ENCODE data around the gene SHISAL1.

The SHISAL1 gene

DNA sequence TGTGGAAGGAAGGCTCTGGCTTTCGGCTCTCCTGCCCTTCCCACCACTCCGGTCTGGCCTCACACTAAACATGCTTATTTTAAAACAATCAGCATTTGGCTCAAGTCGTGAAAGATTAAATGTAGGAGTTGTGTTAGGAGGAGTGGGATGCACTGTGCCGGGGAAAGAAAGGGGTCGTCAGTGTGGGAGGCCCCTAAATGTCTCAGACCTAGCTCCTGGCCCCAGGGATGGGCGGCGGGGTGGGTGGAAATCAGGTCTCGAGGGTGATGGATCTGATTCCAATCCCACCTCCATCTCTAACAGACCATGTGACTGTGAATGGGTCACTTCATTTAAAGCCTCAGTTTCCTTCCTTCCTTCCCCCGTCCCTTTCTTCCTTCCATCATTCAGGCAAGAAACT is 6.9 kb upstream of the SHISAL1 start:
- no peak overlapping the region for H3K4me3 ChIP-seq (ENCODE audit: low read depth, low read length)
- no peaks in the 10 kb centered on the region for H3K36me3 ChIP-seq (ENCODE audit: control insufficient read depth, insufficient read depth, low read length)
- no peak overlapping the region for H3K27ac ChIP-seq (ENCODE audit: low read depth, low read length)
- no peaks in the 10 kb centered on the region for H3K4me1 ChIP-seq (ENCODE audit: control insufficient read depth, insufficient read depth, low read length)
- no peaks in the 10 kb centered on the region for H3K9me3 ChIP-seq (ENCODE audit: control insufficient read depth, insufficient read depth, low read length)
- no peaks in the 10 kb centered on the region for H3K27me3 ChIP-seq (ENCODE audit: control insufficient read depth, insufficient read depth, low read length)
- no peak overlapping the region for H3K9ac ChIP-seq (ENCODE audit: low read depth, low read length)

DNA sequence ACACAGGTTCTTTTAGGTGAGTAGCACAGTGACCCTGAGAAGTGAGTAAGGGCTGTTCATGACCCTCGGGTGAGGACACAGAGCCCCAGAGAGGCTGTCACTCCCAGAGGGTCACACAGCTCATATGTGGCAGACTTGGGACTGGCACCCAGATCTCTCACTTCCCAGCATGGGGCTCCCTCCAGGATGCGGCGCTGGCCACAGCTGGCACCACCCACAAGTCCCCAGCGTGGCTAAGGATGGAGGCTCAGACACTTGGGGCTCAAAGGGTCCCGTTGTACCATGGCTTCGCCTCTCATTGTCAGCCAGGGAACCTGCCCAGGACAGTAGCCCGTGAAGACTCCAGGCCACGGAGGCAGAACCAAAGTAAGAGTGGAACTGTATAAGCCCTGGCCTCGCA is 6.0 kb upstream of the SHISAL1 start:
- H3K36me3 ChIP-seq (ENCODE audit: control insufficient read depth, insufficient read depth, low read length): no peaks in the 10 kb centered on the region
- no peak overlapping the region for H3K4me3 ChIP-seq (ENCODE audit: low read depth, low read length)
- no peaks in the 10 kb centered on the region for H3K27me3 ChIP-seq (ENCODE audit: control insufficient read depth, insufficient read depth, low read length)
- no peaks in the 10 kb centered on the region for H3K4me1 ChIP-seq (ENCODE audit: control insufficient read depth, insufficient read depth, low read length)
- H3K27ac ChIP-seq (ENCODE audit: low read depth, low read length): no peak overlapping the region
- no peak overlapping the region for H3K9ac ChIP-seq (ENCODE audit: low read depth, low read length)
- no peaks in the 10 kb centered on the region for H3K9me3 ChIP-seq (ENCODE audit: control insufficient read depth, insufficient read depth, low read length)

DNA sequence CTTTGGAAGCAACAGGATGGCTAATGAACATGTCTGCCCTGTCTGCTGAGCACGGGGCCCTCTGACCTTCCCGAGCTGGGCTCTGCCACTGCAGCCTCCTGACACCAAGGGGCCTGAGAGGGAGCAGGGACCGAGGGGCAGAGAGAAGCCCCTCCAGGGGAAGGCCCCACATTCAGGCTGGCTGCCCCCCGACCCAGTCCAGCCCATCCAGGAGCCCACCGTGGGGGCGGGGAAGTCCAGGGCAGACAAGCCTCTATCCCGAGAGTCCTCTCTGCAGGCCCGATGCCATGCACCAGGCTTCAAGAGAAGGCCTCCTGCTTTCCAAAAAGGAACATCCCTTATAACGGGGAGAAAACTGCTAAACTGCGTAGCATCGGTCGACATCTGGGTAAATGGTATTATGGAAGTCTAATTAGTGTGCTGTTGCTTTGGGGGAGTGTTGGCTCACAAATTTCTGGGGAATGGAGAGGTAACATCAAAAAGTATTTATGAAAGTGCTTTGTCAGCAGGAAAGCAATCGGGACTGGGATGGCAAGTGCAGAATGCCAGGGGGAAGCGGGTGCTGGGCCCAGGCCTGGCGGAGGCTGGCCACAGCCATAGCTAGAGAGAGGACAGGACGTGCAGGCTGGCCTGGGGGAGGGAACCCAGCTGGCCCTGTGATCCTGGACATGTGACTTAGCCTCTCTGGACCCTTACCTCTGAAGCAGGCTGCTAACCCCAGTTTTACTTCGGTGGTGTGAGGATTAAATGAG is 5.3 kb upstream of the SHISAL1 start:
- H3K9ac ChIP-seq (ENCODE audit: low read depth, low read length): no peak overlapping the region
- no peaks in the 10 kb centered on the region for H3K9me3 ChIP-seq (ENCODE audit: control insufficient read depth, insufficient read depth, low read length)
- no peak overlapping the region for H3K4me3 ChIP-seq (ENCODE audit: low read depth, low read length)
- H3K36me3 ChIP-seq (ENCODE audit: control insufficient read depth, insufficient read depth, low read length): no peaks in the 10 kb centered on the region
- no peaks in the 10 kb centered on the region for H3K4me1 ChIP-seq (ENCODE audit: control insufficient read depth, insufficient read depth, low read length)
- H3K27ac ChIP-seq (ENCODE audit: low read depth, low read length): no peak overlapping the region
- no peaks in the 10 kb centered on the region for H3K27me3 ChIP-seq (ENCODE audit: control insufficient read depth, insufficient read depth, low read length)

- Histone ChIP-seq H3K27ac (ENCODE audit: low read depth, low read length) (no peak overlapping the region), H3K9ac (ENCODE audit: low read depth, low read length) (no peak overlapping the region), H3K4me1 (ENCODE audit: control insufficient read depth, insufficient read depth, low read length) (no peaks in the 10 kb centered on the region), H3K27me3 (ENCODE audit: control insufficient read depth, insufficient read depth, low read length) (no peaks in the 10 kb centered on the region), H3K9me3 (ENCODE audit: control insufficient read depth, insufficient read depth, low read length) (no peaks in the 10 kb centered on the region), H3K36me3 (ENCODE audit: control insufficient read depth, insufficient read depth, low read length) (no peaks in the 10 kb centered on the region), H3K4me3 (ENCODE audit: low read depth, low read length) (no peak overlapping the region)
Observed at GRCh38 chr22:44317123-44317444, 4.3 kb upstream of the SHISAL1 start.

DNA sequence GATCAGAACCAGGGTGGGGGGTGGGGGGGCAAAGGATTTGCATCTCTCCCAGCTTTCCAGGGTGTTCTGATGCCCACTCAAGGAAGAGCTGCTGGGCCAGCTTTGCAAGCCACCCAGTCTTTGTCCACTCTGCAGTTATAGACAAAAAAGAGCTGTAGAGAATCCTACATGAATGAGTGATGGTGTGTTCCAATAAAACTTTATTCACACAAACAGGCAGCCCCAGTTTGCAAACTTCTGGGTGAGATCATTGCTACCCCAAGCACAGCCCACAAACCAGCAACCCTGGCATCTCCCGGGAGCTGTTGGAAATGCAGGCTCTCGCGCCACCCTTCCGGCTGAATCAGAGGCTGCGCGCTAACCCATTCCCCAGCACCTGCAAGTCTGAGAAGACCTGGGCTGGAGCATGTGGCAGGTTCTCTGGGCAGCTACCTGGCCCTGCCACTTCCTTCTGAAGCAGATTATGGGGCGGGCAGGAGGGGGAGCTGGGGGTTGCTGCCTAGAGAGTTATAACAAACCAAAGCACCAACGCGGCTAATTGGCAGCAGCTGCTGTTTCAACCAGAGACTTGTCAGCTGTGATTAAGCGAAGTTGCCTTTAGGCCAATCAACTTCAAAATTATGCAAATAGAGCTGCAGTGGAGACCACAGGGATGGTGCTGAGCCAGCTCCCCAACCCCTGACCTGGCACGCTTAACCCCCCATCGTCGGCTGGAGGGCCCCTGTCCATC is 3.8 kb upstream of the SHISAL1 start:
- Histone ChIP-seq H3K4me3 (ENCODE audit: low read depth, low read length) (no peak overlapping the region), H3K4me1 (ENCODE audit: control insufficient read depth, insufficient read depth, low read length) (no peaks in the 10 kb centered on the region), H3K9me3 (ENCODE audit: control insufficient read depth, insufficient read depth, low read length) (no peaks in the 10 kb centered on the region), H3K27me3 (ENCODE audit: control insufficient read depth, insufficient read depth, low read length) (no peaks in the 10 kb centered on the region), H3K27ac (ENCODE audit: low read depth, low read length) (no peak overlapping the region), H3K36me3 (ENCODE audit: control insufficient read depth, insufficient read depth, low read length) (no peaks in the 10 kb centered on the region), H3K9ac (ENCODE audit: low read depth, low read length) (no peak overlapping the region)

- H3K27me3 ChIP-seq (ENCODE audit: control insufficient read depth, insufficient read depth, low read length): no peaks in the 10 kb centered on the region
Observed at GRCh38 chr22:44314425-44315067, 1.8 kb upstream of the SHISAL1 start.

GRCh38 chr22:44313385-44314006 is 745 bp upstream of the SHISAL1 start:
- H3K4me1 ChIP-seq (ENCODE audit: control insufficient read depth, insufficient read depth, low read length): no peaks in the 10 kb centered on the region
- no peaks in the 10 kb centered on the region for H3K36me3 ChIP-seq (ENCODE audit: control insufficient read depth, insufficient read depth, low read length)
- no peaks in the 10 kb centered on the region for H3K27me3 ChIP-seq (ENCODE audit: control insufficient read depth, insufficient read depth, low read length)
- H3K4me3 ChIP-seq (ENCODE audit: low read depth, low read length): no peak overlapping the region
- H3K9ac ChIP-seq (ENCODE audit: low read depth, low read length): no peak overlapping the region
- no peaks in the 10 kb centered on the region for H3K9me3 ChIP-seq (ENCODE audit: control insufficient read depth, insufficient read depth, low read length)
- H3K27ac ChIP-seq (ENCODE audit: low read depth, low read length): no peak overlapping the region

More at GRCh38 chr22:44314425-44315067, 1.8 kb upstream of the SHISAL1 start:
- Histone ChIP-seq H3K9ac (ENCODE audit: low read depth, low read length) (no peak overlapping the region), H3K27ac (ENCODE audit: low read depth, low read length) (no peak overlapping the region), H3K36me3 (ENCODE audit: control insufficient read depth, insufficient read depth, low read length) (no peaks in the 10 kb centered on the region), H3K9me3 (ENCODE audit: control insufficient read depth, insufficient read depth, low read length) (no peaks in the 10 kb centered on the region), H3K4me3 (ENCODE audit: low read depth, low read length) (no peak overlapping the region), H3K4me1 (ENCODE audit: control insufficient read depth, insufficient read depth, low read length) (no peaks in the 10 kb centered on the region)

DNA sequence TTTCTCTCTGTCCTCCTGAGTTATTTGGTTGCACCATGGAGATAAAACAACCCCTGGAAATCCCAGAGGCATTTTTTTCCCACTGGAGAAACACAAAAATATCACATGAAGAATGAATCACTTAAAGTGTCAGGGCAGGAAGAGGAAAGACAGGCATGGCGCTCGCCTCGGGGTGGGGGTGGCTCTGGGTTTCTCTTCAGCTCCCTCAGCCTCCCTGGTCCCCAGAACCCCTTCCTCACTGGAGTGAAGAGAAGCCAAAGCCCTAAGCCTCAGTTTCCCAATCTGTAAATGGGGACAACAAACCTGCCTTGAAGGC is 938 bp downstream of the SHISAL1 start:
- no peak overlapping the region for H3K27ac ChIP-seq (ENCODE audit: low read depth, low read length)
- H3K9ac ChIP-seq (ENCODE audit: low read depth, low read length): no peak overlapping the region
- H3K9me3 ChIP-seq (ENCODE audit: control insufficient read depth, insufficient read depth, low read length): no peaks in the 10 kb centered on the region
- H3K4me1 ChIP-seq (ENCODE audit: control insufficient read depth, insufficient read depth, low read length): no peaks in the 10 kb centered on the region
- H3K4me3 ChIP-seq (ENCODE audit: low read depth, low read length): no peak overlapping the region
- no peaks in the 10 kb centered on the region for H3K27me3 ChIP-seq (ENCODE audit: control insufficient read depth, insufficient read depth, low read length)
- no peaks in the 10 kb centered on the region for H3K36me3 ChIP-seq (ENCODE audit: control insufficient read depth, insufficient read depth, low read length)

- Histone ChIP-seq H3K36me3 (ENCODE audit: control insufficient read depth, insufficient read depth, low read length) (no peaks in the 10 kb centered on the region), H3K27ac (ENCODE audit: low read depth, low read length) (no peak overlapping the region), H3K9me3 (ENCODE audit: control insufficient read depth, insufficient read depth, low read length) (no peaks in the 10 kb centered on the region), H3K4me3 (ENCODE audit: low read depth, low read length) (no peak overlapping the region), H3K27me3 (ENCODE audit: control insufficient read depth, insufficient read depth, low read length) (no peaks in the 10 kb centered on the region), H3K9ac (ENCODE audit: low read depth, low read length) (no peak overlapping the region), H3K4me1 (ENCODE audit: control insufficient read depth, insufficient read depth, low read length) (no peaks in the 10 kb centered on the region)
Observed at GRCh38 chr22:44311104-44311854, 1.5 kb downstream of the SHISAL1 start.

- Histone ChIP-seq H3K4me3 (ENCODE audit: low read depth, low read length) (no peak overlapping the region), H3K9me3 (ENCODE audit: control insufficient read depth, insufficient read depth, low read length) (no peaks in the 10 kb centered on the region), H3K36me3 (ENCODE audit: control insufficient read depth, insufficient read depth, low read length) (no peaks in the 10 kb centered on the region), H3K9ac (ENCODE audit: low read depth, low read length) (no peak overlapping the region), H3K27me3 (ENCODE audit: control insufficient read depth, insufficient read depth, low read length) (no peaks in the 10 kb centered on the region), H3K4me1 (ENCODE audit: control insufficient read depth, insufficient read depth, low read length) (no peaks in the 10 kb centered on the region), H3K27ac (ENCODE audit: low read depth, low read length) (no peak overlapping the region)
Observed at GRCh38 chr22:44309647-44310046, 3.1 kb downstream of the SHISAL1 start.

Data from HUES48 (cell line).